HUES6 (cell line): Measurements from ENCODE around the gene LETMD1.

Experiments used
- H3K27ac ChIP-seq: 2 replicates; pipeline ENCODE4 v1.7.0; 2013; ENCODE audit warnings: low read depth, mild to moderate bottlenecking, low read length, inconsistent platforms
- H3K27me3 ChIP-seq: 2 replicates; pipeline ENCODE4 v1.6.1; 2013; ENCODE audit warnings: low read length; ENCODE audit not compliant: control insufficient read depth, insufficient read depth
- H3K36me3 ChIP-seq: 2 replicates; pipeline ENCODE4 v1.6.1; 2013; ENCODE audit warnings: low read length; ENCODE audit not compliant: control insufficient read depth, insufficient read depth
- H3K4me1 ChIP-seq: 2 replicates; pipeline ENCODE4 v1.6.1; 2013; ENCODE audit warnings: low read length; ENCODE audit not compliant: control insufficient read depth, insufficient read depth
- H3K4me3 ChIP-seq: 2 replicates; pipeline ENCODE4 v1.5.1; 2013; ENCODE audit warnings: low read depth, low read length
- H3K9ac ChIP-seq: one replicate; pipeline ENCODE4 v1.6.1; 2013; ENCODE audit warnings: mild to moderate bottlenecking, low read length
- H3K9me3 ChIP-seq: 2 replicates; pipeline ENCODE4 v1.6.1; 2013; ENCODE audit warnings: low read depth, low read length; ENCODE audit not compliant: control insufficient read depth, insufficient read depth

Gene LETMD1

DNA sequence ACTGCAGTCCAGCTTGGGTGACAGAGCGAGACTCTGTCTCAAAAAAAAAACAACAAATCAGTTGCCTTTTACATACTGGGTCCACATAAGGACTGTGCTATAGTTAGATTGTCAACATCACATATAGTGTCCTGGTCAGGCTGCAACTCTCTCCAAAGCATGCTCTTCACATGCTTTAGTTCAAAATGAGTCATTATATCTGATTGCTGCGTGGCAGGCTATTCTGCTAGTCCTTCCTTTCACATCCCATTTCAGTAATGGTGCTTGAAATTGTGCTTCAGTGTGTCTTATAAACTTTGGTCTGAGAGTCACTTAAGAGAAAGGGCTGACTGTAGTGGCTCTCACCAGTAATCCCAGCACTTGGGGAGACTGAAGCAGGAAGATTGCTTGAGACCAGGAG lies 6.9 kb downstream of the LETMD1 start:
- H3K9me3 ChIP-seq: no peaks in the 10 kb centered on the region
- peaks cover 74% of the 10 kb centered on the region for H3K36me3 ChIP-seq
- H3K4me3 ChIP-seq: no peak overlapping the region
- H3K4me1 ChIP-seq: no peaks in the 10 kb centered on the region
- H3K27ac ChIP-seq: no peak overlapping the region
- no peaks in the 10 kb centered on the region for H3K27me3 ChIP-seq
- H3K9ac ChIP-seq: no peak overlapping the region

DNA sequence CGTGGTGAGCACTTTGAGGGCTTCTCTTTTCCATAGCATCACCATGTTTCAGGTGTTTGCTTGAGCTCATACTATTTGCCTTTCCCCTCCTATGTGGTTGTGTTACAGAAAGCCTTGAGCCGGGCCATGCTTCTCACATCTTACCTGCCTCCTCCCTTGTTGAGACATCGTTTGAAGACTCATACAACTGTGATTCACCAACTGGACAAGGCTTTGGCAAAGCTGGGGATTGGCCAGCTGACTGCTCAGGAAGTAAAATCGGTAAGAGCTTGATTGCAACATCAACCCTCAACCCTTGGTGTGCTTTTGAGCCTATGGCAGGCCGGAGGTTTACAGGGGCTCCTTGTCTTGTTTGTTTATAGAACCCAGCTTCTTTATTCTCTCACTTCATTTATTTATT lies 8.1 kb downstream of the LETMD1 start:
- H3K27ac ChIP-seq: no peak overlapping the region

DNA sequence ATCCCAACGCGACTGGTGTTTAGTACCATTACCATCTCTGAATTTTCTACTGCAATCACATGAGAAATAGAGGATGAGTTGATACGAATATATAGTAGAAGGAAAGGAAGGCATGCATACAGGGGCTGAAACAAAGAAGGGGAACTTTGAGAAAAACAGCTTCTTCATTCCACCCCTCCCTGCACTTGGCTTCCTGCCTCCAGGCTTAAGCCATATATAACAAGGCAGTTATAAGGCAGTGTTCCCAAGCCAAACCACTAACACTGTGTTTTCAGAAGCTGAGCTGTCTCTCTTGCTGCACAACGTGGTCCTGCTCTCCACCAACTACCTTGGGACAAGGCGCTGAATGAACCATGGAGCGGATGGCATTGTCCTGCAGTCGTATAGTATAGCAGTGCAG lies 11.0 kb downstream of the LETMD1 start:
- Histone ChIP-seq H3K9me3 (no peaks in the 10 kb centered on the region), H3K9ac (no peak overlapping the region), H3K27ac (no peak overlapping the region), H3K36me3 (peaks cover 93% of the 10 kb centered on the region), H3K27me3 (no peaks in the 10 kb centered on the region), H3K4me1 (no peaks in the 10 kb centered on the region), H3K4me3 (no peak overlapping the region)

More for the DNA sequence above, 8.1 kb downstream of the LETMD1 start:
- H3K4me3 ChIP-seq: no peak overlapping the region
- no peaks in the 10 kb centered on the region for H3K27me3 ChIP-seq
- no peaks in the 10 kb centered on the region for H3K9me3 ChIP-seq
- H3K36me3 ChIP-seq: peaks cover 83% of the 10 kb centered on the region
- H3K9ac ChIP-seq: no peak overlapping the region
- H3K4me1 ChIP-seq: no peaks in the 10 kb centered on the region

DNA sequence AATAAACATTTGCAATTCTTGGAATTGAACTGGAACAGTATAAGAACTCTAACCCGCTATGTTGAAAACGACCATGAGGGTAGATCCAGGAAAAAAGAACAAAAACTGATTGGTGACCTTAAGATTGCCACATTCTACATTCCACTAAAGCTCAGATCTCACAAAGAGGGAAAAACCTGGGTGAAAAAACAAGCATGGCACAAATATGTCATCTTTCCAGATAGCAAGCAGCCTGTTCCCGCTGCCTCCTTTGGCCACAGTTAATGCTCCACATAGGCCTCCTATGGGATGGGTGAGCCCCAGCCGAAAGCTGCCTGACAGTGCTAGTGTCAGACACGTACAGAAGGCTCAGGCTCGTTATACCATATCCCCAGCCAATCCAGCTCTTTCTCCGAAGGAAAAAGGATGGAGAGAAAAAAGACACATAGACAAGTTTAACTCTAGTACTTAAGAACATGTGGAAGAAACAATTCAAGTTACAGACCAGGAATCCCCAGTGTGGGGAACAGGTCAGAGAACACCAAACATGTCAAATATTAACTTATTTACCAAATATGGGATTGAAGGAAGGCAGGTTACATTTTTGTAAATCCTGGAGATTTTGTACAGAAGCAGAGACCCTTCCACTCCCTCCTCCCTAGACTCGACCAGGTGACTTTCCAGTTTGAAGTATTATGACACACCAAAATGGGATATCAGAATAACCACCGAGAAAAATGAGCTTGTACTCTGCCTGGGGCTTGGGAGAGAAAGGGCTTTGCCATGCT lies 14.7 kb downstream of the LETMD1 start:
- no peak overlapping the region for H3K9ac ChIP-seq
- no peak overlapping the region for H3K27ac ChIP-seq
- no peak overlapping the region for H3K4me3 ChIP-seq
- H3K36me3 ChIP-seq: peaks cover 91% of the 10 kb centered on the region
- H3K27me3 ChIP-seq: no peaks in the 10 kb centered on the region
- no peaks in the 10 kb centered on the region for H3K4me1 ChIP-seq
- H3K9me3 ChIP-seq: no peaks in the 10 kb centered on the region

DNA sequence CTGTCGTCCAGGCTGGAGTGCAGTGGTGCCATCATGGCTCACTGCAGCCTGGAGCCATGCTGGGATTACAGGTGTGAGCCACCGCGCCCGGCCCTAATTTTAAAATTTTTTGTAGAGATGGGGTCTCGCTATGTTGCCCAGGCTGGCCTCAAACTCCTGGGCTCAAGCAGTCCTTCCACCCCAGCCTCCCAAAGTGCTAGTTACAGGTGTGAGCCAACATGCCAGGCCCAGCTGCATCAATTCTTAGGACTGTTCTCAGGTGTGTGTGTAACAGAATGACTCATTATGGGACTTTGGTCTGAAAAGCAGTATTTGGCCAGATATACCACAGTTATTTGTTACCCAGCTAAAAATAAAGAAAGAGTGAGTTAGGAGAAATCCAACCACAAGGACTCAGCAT lies 17.4 kb downstream of the LETMD1 start:
- Histone ChIP-seq H3K36me3 (peaks cover 86% of the 10 kb centered on the region), H3K9me3 (no peaks in the 10 kb centered on the region), H3K27ac (no peak overlapping the region), H3K9ac (no peak overlapping the region), H3K4me1 (no peaks in the 10 kb centered on the region), H3K27me3 (no peaks in the 10 kb centered on the region), H3K4me3 (no peak overlapping the region)

DNA sequence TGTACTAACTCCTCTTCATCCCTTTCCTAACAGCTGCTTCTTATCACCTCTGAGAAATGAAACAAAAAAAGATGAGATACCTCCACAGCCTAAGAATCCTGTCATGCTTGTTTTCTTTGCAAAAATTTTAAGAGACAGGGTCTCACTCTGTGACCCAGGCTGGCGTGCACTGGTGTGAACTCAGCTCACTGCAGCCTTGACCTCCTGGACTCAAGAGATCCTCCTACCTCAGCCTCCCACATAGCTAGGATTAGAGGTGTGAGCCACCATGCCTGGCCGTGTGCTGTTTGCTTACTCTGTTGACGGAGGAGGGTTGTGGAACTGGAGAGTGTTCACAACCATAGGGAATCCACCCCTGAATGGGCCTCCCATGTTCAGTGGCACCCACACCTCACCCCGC lies 19.1 kb downstream of the LETMD1 start:
- no peak overlapping the region for H3K27ac ChIP-seq
- H3K27me3 ChIP-seq: no peaks in the 10 kb centered on the region
- no peak overlapping the region for H3K9ac ChIP-seq
- peaks cover 87% of the 10 kb centered on the region for H3K36me3 ChIP-seq
- no peak overlapping the region for H3K4me3 ChIP-seq
- no peaks in the 10 kb centered on the region for H3K9me3 ChIP-seq
- H3K4me1 ChIP-seq: no peaks in the 10 kb centered on the region

DNA sequence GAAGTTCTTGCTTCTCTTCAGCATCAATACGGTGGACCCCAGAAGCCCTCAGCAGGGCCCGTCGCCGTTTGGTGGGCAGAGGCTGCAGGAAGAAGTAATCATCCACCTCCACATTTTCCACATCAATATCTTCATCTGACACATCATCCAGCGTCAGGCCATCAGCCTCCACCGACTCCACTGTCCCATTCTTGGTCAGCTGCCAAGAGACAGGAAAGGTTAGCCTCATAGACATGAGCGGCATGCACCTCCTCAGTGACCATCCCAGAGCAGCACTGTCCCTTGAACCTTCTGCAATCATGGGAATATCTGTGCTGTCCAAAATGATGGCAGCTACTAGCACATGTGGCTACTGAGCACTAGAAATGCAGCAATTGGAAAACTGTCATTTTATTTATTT lies 19.6 kb downstream of the LETMD1 start:
- H3K4me1 ChIP-seq: no peaks in the 10 kb centered on the region
- no peak overlapping the region for H3K9ac ChIP-seq
- H3K27me3 ChIP-seq: no peaks in the 10 kb centered on the region
- H3K36me3 ChIP-seq: peaks cover 85% of the 10 kb centered on the region
- H3K27ac ChIP-seq: no peak overlapping the region
- no peaks in the 10 kb centered on the region for H3K9me3 ChIP-seq
- no peak overlapping the region for H3K4me3 ChIP-seq

DNA sequence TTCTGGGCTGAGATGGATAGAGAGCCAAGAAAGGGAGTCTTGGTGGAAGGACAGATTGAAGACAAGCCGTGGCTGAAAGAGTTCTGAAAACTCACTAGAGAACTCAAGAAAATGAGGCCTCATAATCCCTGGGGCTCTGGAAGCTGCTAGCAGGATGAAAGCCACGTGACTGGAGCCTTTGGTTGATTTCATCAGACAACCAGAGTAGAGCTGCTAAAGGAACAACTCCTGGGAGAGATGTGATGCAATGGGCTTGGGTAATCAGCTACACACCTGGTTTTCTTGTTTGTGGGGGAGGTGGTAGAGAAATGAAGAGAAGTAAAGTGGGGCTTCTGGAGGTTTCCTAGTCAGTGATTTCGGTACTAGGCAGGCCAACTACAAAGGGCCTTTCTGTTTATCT lies 21.9 kb downstream of the LETMD1 start:
- Histone ChIP-seq H3K9ac (no peak overlapping the region), H3K27ac (no peak overlapping the region), H3K4me3 (no peak overlapping the region), H3K27me3 (no peaks in the 10 kb centered on the region), H3K36me3 (peaks cover 76% of the 10 kb centered on the region), H3K4me1 (no peaks in the 10 kb centered on the region), H3K9me3 (no peaks in the 10 kb centered on the region)

DNA sequence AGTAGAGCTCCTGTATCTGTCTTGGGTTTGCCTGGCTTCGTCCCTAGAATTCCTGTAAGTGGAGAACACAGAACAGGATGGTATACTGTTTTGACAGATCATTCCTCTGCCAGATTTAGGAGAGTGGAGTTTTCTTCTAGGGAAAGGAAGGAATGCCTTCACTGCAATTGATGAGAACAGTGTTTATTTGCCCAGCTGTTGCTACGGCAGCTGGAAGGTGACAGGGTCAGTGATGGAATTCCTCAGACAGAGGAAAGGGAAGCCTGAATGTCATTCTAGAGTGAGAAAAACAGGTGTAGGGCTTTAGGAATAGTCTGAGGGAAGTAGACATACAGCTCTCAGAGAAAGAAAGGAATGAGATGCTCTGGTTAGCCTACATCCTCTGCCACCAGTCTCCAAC lies 23.5 kb downstream of the LETMD1 start:
- peaks cover 72% of the 10 kb centered on the region for H3K36me3 ChIP-seq
- H3K9me3 ChIP-seq: no peaks in the 10 kb centered on the region
- H3K27ac ChIP-seq: no peak overlapping the region
- no peak overlapping the region for H3K4me3 ChIP-seq
- no peak overlapping the region for H3K9ac ChIP-seq
- H3K27me3 ChIP-seq: no peaks in the 10 kb centered on the region
- H3K4me1 ChIP-seq: no peaks in the 10 kb centered on the region

DNA sequence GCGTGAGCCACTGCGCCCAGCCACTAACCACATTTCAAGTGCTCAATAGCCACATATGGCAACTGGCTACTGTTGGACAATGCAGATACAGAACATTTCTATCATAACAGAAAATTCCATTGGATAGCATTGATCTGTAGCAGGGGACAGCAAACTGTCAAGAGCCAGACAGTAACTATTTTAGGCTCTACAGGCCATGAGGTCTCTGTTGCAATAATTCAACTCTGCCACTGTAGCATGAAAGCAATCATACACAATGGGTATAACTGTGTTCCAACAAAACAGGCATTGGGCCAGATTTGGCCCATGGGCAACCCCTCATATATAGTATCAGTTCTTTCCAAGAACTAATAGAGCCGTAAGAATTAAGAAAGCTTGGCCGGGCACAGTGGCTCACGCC lies 27.3 kb downstream of the LETMD1 start:
- Histone ChIP-seq H3K36me3 (peaks cover 45% of the 10 kb centered on the region), H3K9ac (no peak overlapping the region), H3K4me3 (no peak overlapping the region), H3K4me1 (no peaks in the 10 kb centered on the region), H3K27me3 (no peaks in the 10 kb centered on the region), H3K9me3 (no peaks in the 10 kb centered on the region), H3K27ac (no peak overlapping the region)

DNA sequence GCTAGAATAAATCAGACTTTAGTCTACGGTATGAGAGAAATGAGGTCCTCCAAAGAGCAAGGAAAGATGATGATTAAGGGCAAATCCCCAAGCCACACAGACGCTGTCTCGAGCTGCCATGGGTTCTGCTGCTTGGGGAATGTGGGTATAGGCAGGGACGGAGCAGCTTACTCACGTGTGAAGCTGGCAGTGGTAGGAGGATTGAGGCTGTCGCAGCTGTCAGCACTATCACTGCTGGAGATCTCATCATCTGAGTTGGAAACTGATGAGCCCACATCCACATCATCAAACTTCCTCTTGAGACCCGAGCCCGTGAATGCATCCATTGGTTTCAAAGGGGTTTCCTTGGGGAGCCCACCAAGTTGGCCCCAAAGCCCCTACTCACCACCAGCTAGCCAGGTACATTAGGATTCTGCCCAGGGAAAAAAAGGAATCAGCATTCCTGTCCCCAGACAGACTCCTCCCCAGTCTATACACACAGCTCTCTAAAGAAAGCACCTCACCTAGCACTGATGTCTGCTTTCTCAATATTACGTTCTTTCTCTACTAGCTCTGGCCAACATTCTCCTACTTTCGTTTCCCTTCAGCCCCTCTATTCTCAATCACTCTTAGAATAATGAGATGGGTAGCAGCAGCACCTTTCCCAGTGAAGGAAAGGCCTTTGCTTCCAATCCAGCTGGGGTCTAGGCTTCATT lies 28.3 kb downstream of the LETMD1 start:
- no peak overlapping the region for H3K4me3 ChIP-seq
- H3K36me3 ChIP-seq: peaks cover 37% of the 10 kb centered on the region
- H3K27me3 ChIP-seq: no peaks in the 10 kb centered on the region
- no peaks in the 10 kb centered on the region for H3K4me1 ChIP-seq
- no peak overlapping the region for H3K9ac ChIP-seq
- H3K9me3 ChIP-seq: no peaks in the 10 kb centered on the region
- no peak overlapping the region for H3K27ac ChIP-seq
